ENCODE data around the gene CHRD.

DNA sequence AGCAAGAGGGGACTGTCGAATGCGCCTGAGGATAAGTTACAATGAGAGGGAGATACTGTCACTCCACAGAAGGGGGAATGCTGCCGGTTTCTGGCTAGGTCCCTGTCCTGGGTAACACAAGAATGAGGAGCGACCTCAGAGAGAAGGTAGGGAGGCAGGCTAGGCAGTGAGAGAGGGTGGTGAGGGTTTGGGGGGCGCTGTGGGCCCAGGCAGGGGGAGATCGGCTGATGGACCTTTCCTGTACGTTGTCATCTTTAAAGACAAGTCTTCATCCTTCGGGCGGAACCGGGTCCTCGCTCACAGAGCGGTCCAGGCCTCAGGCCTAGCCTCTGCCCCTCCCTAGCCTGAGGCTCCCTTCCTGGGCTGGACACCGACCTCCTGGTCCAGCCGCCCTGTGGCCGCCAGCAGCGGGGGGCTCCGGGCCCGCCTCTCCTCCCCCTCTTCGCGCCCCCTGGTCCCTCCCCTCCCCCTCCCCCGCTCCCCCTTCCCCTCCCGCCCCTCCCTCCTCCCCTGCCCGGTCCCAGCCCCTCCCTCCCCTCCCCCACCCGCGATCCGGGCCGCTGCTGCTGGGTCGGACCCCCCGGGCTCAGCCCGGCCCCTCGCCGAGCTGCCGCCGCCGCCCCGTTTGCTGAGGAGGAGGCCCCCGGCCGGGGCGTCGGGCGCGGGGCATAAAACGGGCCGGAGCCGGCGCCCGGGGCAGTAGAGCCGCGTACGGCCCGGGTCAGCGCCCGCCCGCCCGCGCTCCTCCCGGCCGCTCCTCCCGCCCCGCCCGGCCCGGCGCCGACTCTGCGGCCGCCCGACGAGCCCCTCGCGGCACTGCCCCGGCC lies at the start of gene CHRD:
- TF ChIP-seq, protein P1, sequence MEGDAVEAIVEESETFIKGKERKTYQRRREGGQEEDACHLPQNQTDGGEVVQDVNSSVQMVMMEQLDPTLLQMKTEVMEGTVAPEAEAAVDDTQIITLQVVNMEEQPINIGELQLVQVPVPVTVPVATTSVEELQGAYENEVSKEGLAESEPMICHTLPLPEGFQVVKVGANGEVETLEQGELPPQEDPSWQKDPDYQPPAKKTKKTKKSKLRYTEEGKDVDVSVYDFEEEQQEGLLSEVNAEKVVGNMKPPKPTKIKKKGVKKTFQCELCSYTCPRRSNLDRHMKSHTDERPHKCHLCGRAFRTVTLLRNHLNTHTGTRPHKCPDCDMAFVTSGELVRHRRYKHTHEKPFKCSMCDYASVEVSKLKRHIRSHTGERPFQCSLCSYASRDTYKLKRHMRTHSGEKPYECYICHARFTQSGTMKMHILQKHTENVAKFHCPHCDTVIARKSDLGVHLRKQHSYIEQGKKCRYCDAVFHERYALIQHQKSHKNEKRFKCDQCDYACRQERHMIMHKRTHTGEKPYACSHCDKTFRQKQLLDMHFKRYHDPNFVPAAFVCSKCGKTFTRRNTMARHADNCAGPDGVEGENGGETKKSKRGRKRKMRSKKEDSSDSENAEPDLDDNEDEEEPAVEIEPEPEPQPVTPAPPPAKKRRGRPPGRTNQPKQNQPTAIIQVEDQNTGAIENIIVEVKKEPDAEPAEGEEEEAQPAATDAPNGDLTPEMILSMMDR (IDR thresholded peaks at IDR 0.05) = no peak
- TF ChIP-seq ZFX (IDR thresholded peaks at IDR 0.05; ENCODE audit: borderline replicate concordance) = no peak
